ENCODE measurements around the gene ADCY2. TPM values are rescaled to one million over a fixed set of nuclear protein-coding genes. Genes with fewer than 3 reads are reported as not detected.

Gene ADCY2
- total and polyA plus RNA-seq, 2 experiments from 2014 or later = 2.2 to 4.7 TPM

- no peak overlapping the region for H3K4me3 ChIP-seq
- DNase-seq (ENCODE audit: low read depth in 1 of 2, low spot score in 1 of 2) = no peak
- H3K4me1 ChIP-seq (ENCODE audit: low read depth) = no peaks in the 10 kb centered on the region
- no peaks in the 10 kb centered on the region for H3K9me3 ChIP-seq (ENCODE audit: low read depth)
- no peak for TF ChIP-seq CTCF (IDR thresholded peaks at IDR 0.05; ENCODE audit: low read depth, low read length)
- no peaks in the 10 kb centered on the region for H3K36me3 ChIP-seq
- H3K27me3 ChIP-seq = no peaks in the 10 kb centered on the region
- no peak overlapping the region for H3K27ac ChIP-seq
Measured at GRCh38 chr5:7364226-7364875, 31.6 kb upstream of the ADCY2 start.

GRCh38 chr5:7367780-7368179, 28.2 kb upstream of the ADCY2 start:
- no peaks in the 10 kb centered on the region for H3K36me3 ChIP-seq
- H3K4me3 ChIP-seq = no peak overlapping the region
- H3K9me3 ChIP-seq (ENCODE audit: low read depth) = no peaks in the 10 kb centered on the region
- DNase-seq (ENCODE audit: low read depth in 1 of 2, low spot score in 1 of 2) = no peak
- no peaks in the 10 kb centered on the region for H3K4me1 ChIP-seq (ENCODE audit: low read depth)
- H3K27ac ChIP-seq = no peak overlapping the region
- no peak for TF ChIP-seq CTCF (IDR thresholded peaks at IDR 0.05; ENCODE audit: low read depth, low read length)
- H3K27me3 ChIP-seq = no peaks in the 10 kb centered on the region

GRCh38 chr5:7372399-7372798, 23.5 kb upstream of the ADCY2 start:
- Histone ChIP-seq H3K9me3 (ENCODE audit: low read depth) (no peaks in the 10 kb centered on the region), H3K4me3 (no peak overlapping the region), H3K4me1 (ENCODE audit: low read depth) (no peaks in the 10 kb centered on the region), H3K27me3 (no peaks in the 10 kb centered on the region), H3K36me3 (no peaks in the 10 kb centered on the region), H3K27ac (no peak overlapping the region)
- DNase-seq (ENCODE audit: low read depth in 1 of 2, low spot score in 1 of 2) = no peak
- TF ChIP-seq CTCF (IDR thresholded peaks at IDR 0.05; ENCODE audit: low read depth, low read length) = no peak

- no peaks in the 10 kb centered on the region for H3K27me3 ChIP-seq
- no peak for DNase-seq (ENCODE audit: low read depth in 1 of 2, low spot score in 1 of 2)
- no peak overlapping the region for H3K4me3 ChIP-seq
- H3K9me3 ChIP-seq (ENCODE audit: low read depth) = no peaks in the 10 kb centered on the region
- no peak for TF ChIP-seq CTCF (IDR thresholded peaks at IDR 0.05; ENCODE audit: low read depth, low read length)
- H3K36me3 ChIP-seq = no peaks in the 10 kb centered on the region
- no peaks in the 10 kb centered on the region for H3K4me1 ChIP-seq (ENCODE audit: low read depth)
- H3K27ac ChIP-seq = no peak overlapping the region
Measured at GRCh38 chr5:7374186-7374585, 21.8 kb upstream of the ADCY2 start.

- no peaks in the 10 kb centered on the region for H3K9me3 ChIP-seq (ENCODE audit: low read depth)
- H3K4me3 ChIP-seq = no peak overlapping the region
- no peaks in the 10 kb centered on the region for H3K27me3 ChIP-seq
- no peaks in the 10 kb centered on the region for H3K36me3 ChIP-seq
- no peak for DNase-seq (ENCODE audit: low read depth in 1 of 2, low spot score in 1 of 2)
- no peaks in the 10 kb centered on the region for H3K4me1 ChIP-seq (ENCODE audit: low read depth)
- H3K27ac ChIP-seq = no peak overlapping the region
- no peak for TF ChIP-seq CTCF (IDR thresholded peaks at IDR 0.05; ENCODE audit: low read depth, low read length)
Measured at GRCh38 chr5:7375457-7375856, 20.5 kb upstream of the ADCY2 start.

Measured in cardiac muscle cell (in vitro differentiated cells and primary cell).